Urothelium cell line (cell line): ENCODE results near the gene GNAS.
"Not testable (repeated sequence)": the region's sequence is repeated elsewhere in the genome, so short reads cannot be mapped to it uniquely, and the experiment has no call there.

ENCODE experiments used
- DNase-seq: peaks from one replicate; pipeline ENCODE4 v3.0.0; 2011; ENCODE audit warnings: low spot score, mixed read lengths
- FAIRE-seq: peaks from 2 replicates; lab custom pipeline; 2011; peaks lifted over from hg19 to GRCh38; lab: Jason Lieb, UNC

The GNAS gene

DNA sequence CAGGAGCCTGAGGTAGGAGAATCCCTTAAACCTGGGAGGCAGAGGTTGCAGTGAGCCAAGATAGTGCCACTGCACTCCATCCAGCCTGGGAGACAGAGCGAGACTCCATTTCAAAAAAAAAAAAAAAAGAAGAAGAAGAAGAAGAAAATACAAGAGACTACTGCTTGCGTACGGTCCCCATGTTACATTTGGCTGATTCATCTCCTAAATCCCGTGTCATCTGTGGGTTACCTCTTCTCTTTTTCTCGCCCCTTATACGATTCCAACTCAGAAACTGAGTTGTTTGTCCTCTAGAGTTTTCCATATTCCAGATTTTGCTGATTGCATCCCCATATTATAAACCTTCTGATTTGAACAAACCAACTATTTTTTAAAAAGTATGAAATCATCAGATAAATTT is 66.1 kb downstream of the GNAS start:
- no peak for FAIRE-seq
- no peak for DNase-seq

DNA sequence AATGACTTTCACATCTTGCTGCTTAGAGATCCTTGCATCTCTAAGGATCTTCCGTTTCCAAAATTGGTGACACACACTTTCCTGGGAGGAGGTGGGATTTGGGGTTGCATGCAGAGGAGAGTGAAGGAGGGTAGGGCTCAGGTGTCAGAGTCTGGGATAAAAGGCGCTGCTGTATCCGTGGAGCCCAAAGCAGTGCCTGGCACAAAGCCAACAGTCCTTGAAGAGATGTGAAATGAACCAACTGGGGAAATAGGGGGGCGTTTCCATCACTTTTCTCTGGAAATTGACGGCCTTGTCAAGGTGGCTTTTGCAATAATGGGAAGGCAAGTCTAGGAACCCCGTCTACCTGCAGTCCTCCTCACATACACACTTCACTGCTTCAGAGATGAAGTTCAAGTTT is 69.0 kb downstream of the GNAS start:
- DNase-seq (no peak), FAIRE-seq (peak; percentile 20)

DNA sequence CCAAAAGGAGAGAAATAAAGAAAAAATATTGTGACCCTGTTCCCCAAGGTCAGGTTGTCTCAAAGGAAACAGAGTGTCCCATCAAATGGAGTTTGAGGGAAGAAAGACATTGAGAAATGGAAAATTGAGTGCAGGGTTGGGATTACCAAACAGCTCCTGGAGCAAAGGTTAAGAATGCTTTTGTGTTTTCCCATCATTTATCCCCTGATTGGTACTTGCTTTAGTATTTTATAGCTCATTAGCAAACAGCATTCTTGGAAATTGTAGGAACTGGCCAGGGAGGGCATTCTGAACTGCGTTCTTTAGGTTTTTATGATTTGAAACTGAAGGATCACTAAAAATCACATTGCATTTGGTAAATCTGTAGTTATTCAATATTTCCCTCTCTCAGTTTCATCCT is 69.5 kb downstream of the GNAS start:
- no peak for DNase-seq
- no peak for FAIRE-seq

DNA sequence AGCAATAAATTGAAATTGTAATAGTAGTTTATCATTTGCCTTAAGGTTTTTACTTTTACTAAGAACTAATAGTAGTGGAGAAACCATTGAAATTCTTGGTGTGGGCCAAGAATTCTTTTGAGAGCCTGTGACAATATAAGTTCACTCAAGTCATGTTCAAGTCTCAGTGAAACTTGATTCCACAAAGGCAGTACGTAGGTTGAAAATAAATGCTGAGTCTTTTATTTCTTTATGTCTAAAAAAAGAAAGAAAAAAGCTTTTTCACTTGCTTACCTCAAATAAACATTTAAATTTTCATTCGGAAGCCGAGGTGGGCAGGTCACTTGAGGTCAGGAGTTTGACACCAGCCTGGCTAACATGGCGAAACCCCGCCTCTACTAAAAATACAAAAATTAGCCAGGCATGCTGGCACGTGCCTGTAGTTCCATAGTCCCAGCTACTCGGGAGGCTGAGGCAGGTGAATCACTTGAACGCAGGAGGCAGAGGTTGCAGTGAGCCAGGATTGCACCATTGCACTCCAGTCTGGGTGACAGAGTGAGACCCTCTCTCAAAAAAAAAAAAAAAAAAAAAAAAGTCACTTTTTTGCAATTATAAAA is 70.7 kb downstream of the GNAS start:
- no peak for FAIRE-seq
- no peak for DNase-seq

DNA sequence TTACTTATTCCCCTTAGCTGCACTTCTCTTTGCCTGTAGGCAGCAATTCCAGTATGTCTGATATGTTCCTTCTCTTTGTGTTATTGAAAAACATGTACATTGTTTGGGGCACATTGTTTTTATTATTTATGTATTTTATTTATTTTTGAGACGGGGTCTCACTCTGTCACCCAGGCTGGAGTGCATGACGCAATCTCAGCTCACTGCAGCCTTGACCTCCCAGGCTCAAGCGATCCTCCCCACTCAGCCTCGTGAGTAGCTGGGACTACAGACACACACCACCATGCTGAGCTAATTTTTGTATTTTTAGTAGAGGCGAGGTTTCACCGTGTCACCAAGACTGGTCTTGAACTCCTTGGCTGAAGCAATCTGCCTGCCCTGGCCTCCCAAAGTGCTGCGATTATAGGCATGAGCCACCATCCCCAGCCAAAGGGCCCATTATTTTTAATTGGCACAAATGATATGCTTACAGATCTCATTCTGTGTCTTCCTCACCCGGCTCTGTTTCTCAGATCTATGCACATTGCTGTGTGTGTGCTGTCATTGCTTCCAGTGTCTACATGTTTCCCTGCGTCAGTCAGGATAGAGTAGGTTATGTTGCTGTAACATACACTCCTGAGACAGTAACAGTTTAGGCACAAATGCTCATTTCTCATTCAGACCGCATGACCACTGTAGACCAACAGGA is 74.4 kb downstream of the GNAS start:
- FAIRE-seq (no peak), DNase-seq (no peak)

DNA sequence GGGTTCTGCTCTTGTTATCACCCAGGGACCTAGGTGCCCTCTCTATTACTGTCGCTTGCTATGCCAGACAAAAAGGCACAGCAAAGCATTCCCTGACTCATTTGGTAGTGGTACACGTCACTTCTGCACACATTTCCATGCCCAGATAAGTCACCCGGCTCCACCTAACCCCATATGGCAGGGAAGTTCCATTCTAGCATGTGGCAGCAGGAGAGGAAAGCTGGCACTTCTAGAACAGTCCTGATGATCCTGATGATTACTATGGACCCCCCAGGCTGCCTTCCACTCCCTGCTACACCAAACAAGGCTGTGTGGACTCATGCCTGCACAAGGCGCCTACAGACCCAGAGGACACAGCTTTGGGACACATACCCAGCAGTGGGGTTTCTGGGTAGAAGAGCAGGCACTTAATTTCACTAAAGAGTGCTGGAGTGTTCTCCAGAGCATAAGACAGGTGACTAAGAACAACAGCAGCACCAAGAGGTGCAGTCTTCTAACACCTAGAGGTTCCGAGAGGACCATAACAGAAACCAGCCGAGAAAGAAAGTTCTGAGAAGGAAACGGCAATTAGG is 75.1 kb downstream of the GNAS start:
- FAIRE-seq, result no peak
- DNase-seq, result no peak

DNA sequence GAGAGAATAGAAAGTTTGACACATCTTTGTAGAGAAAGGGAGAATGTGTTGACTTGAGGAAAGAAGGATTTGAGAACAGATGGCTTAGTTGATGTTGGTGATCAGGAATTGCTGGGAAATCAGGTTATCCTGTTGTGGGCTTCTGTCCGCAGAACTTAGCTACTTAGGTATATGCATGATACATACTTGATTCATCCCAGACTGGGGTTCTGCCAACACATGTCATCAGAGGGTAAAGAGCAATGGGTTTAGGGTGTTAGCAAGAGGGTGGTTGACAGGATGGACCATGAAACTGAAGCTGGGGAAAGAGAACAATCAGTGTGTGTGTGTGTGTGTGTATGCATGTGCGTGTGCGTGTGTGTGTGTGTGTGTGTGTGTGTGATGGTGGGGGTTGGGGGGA is 78.0 kb downstream of the GNAS start:
- DNase-seq (no peak), FAIRE-seq (peak; percentile 13)

DNA sequence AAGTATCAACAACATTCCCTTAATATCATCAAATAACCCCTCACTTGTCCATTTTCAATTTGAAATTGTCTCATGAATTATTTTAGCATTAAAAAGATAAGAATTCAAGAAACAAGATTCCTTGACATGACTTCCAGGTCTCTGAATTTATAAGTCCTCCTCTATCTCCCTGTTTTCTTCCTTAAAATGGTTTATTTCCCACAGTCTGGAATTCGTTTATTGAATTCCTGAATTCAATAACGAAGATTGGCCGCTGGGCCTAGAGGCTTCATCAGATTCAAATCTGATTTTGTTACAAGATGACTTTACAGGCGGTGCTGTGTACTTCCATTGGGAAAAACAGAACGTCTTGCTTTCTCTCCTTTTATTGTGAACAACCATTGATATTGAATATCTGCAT is 79.7 kb downstream of the GNAS start:
- FAIRE-seq (no peak), DNase-seq (no peak)

DNA sequence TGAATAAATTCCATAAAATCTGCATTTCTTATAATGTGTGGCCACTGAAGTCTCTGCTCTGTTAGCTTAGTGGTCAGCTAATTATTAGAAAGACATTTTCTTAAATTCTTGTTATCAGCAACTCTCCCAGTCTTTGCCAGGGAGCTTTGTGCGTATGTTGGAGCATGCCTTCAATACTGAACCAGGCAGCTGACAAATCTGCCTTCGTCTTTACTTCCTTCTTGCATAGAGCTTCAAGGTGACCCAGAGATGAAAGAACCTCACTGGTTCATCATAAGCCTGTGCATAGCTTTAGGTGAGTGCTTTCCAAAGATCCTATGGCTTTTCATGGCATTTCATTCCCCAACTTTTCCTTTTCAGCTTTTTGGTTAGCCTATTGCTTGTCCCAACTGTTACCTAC is 85.6 kb downstream of the GNAS start:
- DNase-seq (no peak), FAIRE-seq (no peak)

DNA sequence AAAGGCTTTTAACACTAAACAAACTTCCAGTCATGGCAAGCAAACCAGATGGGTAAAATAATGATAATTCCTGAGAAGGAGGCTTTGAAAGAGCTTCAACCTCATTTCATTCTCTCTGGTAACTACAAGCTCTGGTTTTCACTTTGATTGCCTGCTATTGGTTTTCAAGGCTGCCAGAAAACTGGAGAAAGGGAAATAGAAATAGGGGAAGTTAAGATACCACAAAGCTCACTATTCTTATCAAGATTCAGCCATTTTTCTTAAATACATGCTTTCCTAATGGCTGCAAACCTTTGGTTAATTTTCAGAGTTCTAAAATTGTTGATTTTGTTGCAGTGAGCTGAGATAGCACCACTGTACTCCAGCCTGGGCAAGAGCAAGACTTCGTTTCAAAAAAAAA is 86.0 kb downstream of the GNAS start:
- no peak for DNase-seq
- no peak for FAIRE-seq

DNA sequence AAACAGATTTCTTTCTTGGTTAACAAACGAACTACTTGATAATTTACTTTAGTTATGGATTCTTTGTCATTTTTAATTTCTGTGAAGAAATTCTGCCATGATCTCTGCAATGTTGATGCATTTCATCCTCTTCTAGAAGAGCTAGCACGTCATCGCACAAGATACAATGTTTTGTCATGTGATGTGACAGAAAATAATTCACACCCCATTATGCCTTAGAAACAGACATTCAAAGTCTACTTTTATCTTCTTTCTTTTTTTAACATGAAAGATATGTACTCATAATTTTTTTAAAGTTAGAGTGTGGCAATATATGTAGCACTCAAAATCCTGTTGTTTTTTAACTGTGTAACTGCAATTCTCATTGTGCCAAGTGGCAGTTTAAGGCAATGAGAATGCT is 89.0 kb downstream of the GNAS start:
- no peak for FAIRE-seq
- DNase-seq, result no peak

DNA sequence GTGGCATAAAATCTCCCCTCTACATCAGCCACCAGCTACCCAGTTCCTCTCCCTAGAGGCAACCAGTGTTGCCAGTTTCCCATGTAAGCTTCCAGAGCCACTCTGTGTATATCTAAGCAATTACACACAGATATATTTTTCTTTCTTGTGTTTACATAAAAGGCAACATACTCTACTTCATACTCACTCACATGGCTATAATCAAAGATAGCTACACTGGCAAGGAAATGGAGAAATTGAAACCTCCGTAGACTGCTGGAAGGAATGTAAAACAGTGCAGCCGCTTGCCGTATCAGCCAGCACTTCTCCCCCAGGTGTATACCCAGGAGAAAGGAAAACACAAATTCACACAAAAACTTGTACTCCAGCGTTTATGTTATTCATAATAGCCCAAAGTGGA is 90.0 kb downstream of the GNAS start:
- FAIRE-seq, result no peak
- no peak for DNase-seq

DNA sequence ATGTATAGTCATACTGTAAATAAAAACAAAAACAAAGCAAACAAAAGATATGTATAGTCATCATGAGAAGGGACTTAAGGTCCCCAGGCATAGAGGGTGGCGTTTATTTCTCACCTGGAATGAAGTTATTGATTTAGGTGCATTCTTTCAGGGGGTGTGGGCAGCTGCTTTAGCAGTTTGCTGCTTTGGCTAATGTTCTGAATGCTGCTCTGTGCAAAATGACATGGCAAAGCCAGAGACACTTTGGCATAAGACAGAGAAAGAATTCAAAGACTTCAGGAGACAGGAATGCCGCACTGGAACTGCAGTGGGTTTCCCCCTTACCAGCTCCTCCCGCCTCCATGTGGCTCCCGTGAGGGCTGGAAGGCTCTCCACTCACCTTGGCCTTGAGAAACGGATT is 92.1 kb downstream of the GNAS start:
- DNase-seq (no peak), FAIRE-seq (no peak)

DNA sequence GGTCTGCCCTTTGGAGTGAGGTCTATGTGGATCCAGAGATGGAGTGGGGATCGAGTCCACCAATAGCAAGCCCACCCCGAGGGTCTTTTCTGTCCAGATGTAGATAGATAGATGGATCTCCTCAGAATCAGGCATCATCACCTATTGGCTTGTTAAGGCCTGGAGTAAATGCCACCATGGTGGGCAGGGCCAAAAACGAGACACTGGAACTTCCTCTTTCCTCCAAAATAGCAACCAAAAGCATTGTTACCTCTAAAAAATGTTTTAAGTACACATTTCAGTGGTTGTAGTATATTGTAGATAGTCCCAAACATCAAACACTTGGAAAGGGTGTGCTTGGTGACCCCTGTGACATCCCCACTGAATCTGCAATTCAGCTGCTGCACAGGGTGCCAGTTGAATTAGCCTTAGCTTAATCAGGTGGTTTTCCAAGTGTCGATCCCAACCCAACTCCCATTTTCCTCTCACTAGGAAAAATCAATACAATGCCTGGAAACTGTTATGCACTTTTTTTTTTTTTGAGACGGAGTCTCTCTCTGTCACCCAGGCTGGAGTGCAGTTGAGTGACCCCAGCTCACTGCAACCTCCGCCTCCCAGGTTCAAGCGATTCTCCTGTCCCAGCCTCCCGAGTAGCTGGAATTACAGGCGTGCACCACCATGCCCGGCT is 93.6 kb downstream of the GNAS start:
- FAIRE-seq (no peak), DNase-seq (no peak)

DNA sequence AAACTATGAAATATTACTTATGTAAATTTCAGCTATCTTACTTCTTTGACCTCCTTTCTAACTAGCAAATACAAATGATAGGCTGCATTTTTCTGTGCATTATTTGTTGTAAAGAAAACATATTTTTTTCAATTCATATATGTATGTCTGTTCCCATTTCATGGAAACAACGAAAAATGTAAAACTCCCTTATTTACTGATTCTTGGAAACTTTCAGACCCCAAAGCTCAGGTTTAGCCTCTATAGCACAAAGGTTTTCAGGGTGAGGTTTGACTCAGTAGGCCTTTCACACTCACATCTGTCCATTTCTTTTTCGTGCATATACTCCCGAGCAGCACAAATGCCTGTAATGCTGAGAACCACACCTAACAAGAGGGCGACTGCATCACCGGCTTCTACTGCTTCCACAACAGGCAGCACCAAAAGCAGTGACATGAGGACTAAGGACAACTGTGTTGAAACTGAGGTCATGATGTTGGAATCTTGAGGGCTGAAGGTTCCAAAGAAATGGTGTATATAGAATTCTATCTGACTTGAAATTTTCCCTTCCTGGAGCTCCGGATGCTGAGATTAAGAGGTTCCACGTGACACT is 95.4 kb downstream of the GNAS start:
- not testable (repeated sequence) for DNase-seq, FAIRE-seq

DNA sequence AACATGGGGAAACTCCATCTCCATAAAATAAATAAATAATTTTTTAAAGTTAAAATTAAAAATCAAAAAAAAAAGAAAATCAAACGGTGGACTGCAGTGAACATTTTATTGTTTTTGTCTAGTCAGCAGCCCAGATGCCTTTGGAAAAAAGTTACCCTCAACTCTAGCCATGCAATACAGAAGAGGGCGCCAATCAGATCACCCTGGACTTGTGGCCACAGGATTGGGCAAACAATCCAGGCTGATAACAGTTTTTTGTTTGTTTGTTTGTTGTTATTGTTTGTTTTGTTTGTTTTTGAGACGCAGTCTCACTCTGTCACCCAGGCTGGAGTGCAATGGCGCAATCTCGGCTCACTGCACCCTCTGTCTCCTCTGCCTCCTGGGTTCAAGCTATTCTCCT is 98.1 kb downstream of the GNAS start:
- FAIRE-seq (no peak), DNase-seq (no peak)

DNA sequence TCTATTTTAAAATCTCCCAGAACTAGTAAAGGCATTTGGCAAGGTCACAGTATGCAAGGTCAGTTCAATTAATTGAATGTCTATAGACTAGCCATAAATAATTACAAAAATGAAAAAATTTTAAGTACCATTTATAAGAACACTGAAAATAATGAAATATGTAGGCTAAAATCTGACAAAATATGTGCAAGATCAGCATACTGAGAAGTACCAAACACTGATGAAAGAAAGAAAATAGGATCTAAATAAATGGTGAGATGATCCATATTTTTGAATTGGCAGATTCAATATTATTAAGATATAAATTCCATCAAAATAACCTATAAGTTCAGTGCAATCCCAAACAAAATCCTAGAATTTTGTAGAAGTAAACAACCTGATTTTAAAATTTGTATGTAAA is 100.5 kb downstream of the GNAS start:
- FAIRE-seq (no peak), DNase-seq (no peak)

DNA sequence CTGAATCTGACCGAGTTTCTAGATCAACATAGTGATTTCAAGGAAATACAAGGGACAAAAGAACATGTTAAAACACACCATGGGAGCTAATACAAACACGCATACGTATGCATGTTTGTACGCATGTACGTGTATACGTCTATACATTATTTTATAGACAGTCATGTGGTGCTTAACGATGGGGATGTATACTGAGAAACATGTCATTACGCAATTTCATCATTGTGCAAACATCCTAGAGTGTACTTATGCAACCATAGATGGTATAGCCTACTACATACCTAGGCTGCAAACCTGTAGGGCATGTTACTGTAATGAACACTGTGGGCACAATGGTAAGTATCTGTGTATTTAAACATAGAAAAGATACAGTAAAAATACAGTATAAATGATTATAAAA is 103.6 kb downstream of the GNAS start:
- FAIRE-seq (peak; percentile 88), DNase-seq (no peak)

DNA sequence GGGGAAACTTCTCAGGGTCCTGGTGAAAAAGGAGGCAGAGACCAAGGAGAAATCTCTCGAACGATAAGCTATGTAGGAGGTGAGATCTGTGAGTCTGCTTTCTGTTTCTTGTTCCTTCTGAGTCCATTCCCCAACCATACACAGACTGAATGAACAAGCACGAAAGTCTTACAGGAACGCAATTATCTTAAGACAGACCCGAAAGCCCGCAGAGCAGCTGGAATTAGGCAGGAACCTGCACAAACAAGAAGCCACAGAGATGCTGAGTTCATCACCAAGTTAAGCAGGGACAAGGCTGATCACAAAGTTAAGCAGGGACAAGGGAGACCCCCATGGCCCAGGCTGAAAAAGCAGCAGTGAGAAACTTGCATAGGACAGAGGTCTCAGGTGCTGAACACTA is 107.1 kb downstream of the GNAS start:
- FAIRE-seq, result no peak

More for the DNA sequence above, 107.1 kb downstream of the GNAS start:
- no peak for DNase-seq
